ENCODE measurements around the gene LSM3. TPM values are rescaled to one million over a fixed set of nuclear protein-coding genes. Genes with fewer than 3 reads are reported as not detected.

The LSM3 gene
- total RNA-seq, 2 experiments from 2014 or later: 12.4 to 21.9 TPM

- no peaks in the 10 kb centered on the region for H4K20me1 ChIP-seq (ENCODE audit: insufficient read depth, low read length)
- no peak overlapping the region for H3K4me3 ChIP-seq (ENCODE audit: low read depth, low read length, poor library complexity, severe bottlenecking)
- TF ChIP-seq EZH2phosphoT487 (IDR thresholded peaks at IDR 0.05; ENCODE audit: borderline replicate concordance, low read depth, low read length) (no peak), CTCF (conservative IDR thresholded peaks at IDR 0.05; ENCODE audit: low read length) (no peak)
- H3K4me1 ChIP-seq (ENCODE audit: insufficient read depth, low read length, poor library complexity, severe bottlenecking): no peaks in the 10 kb centered on the region
- no TSS peak for BruUV-seq (replicated peaks)
- intact Hi-C loops (cut with micrococcal nuclease; ENCODE audit: unreplicated experiment): no loop called here
- H3K4me2 ChIP-seq (ENCODE audit: low read length): no peak overlapping the region
- DNase-seq (ENCODE audit: low spot score): no peak
- H3K9me2 ChIP-seq (ENCODE audit: insufficient read depth, low read length): no peaks in the 10 kb centered on the region
- H3K36me3 ChIP-seq (ENCODE audit: insufficient read depth, low read length): no peaks in the 10 kb centered on the region
- POLR2A ChIA-PET: interaction anchor here (0.7 to 1.0 kb wide), 2 partner anchors 28 to 29 kb away, joined by 3 read pairs; no protein-coding TSS in a partner anchor
- no peaks in the 10 kb centered on the region for H3K79me2 ChIP-seq (ENCODE audit: insufficient read depth, low read depth, low read length)
- H2AFZ ChIP-seq (ENCODE audit: low read length): no peak overlapping the region
- CTCF ChIA-PET (ENCODE audit: unreplicated experiment): no interaction called here
- no peak overlapping the region for H3K27ac ChIP-seq (ENCODE audit: low read depth, low read length, poor library complexity, severe bottlenecking)
- no peaks in the 10 kb centered on the region for H3K9me3 ChIP-seq (ENCODE audit: low read length)
Observed at GRCh38 chr3:14242490-14243311, 64.1 kb downstream of the LSM3 start.

DNA sequence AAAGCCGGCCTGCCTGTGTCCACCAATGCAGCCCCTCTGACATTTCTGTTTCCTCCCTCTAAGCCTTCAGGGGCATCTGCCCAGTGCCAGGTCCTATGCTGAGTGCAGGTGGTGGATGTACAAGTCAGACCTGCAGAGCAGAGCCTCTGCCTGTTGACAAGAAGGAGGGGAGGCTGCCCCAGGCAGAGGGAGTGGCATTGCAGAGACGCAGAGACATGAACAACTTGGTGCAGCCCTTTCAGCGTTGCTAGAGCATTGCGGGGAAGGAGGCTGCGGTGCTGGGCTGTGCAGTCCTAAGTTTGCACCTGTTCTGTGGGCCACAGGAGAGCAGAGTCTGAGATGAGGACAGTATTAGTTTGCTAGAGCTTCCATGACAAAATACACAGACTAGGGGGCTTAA is 65.2 kb downstream of the LSM3 start:
- BruUV-seq (replicated peaks): no TSS peak
- intact Hi-C loops (cut with micrococcal nuclease; ENCODE audit: unreplicated experiment): no loop called here
- Histone ChIP-seq H3K79me2 (ENCODE audit: insufficient read depth, low read depth, low read length) (no peaks in the 10 kb centered on the region), H3K27ac (ENCODE audit: low read depth, low read length, poor library complexity, severe bottlenecking) (no peak overlapping the region), H3K4me3 (ENCODE audit: low read depth, low read length, poor library complexity, severe bottlenecking) (no peak overlapping the region), H4K20me1 (ENCODE audit: insufficient read depth, low read length) (no peaks in the 10 kb centered on the region), H3K9me3 (ENCODE audit: low read length) (no peaks in the 10 kb centered on the region), H2AFZ (ENCODE audit: low read length) (no peak overlapping the region), H3K4me2 (ENCODE audit: low read length) (no peak overlapping the region), H3K4me1 (ENCODE audit: insufficient read depth, low read length, poor library complexity, severe bottlenecking) (no peaks in the 10 kb centered on the region), H3K9me2 (ENCODE audit: insufficient read depth, low read length) (no peaks in the 10 kb centered on the region), H3K36me3 (ENCODE audit: insufficient read depth, low read length) (no peaks in the 10 kb centered on the region)
- ChIA-PET CTCF (ENCODE audit: unreplicated experiment) (no interaction called here), POLR2A (interaction anchor here (0.7 kb wide), 1 partner anchor 91 kb away, joined by 3 read pairs; no protein-coding TSS in a partner anchor)
- TF ChIP-seq EZH2phosphoT487 (IDR thresholded peaks at IDR 0.05; ENCODE audit: borderline replicate concordance, low read depth, low read length) (no peak), CTCF (conservative IDR thresholded peaks at IDR 0.05; ENCODE audit: low read length) (no peak)
- no peak for DNase-seq (ENCODE audit: low spot score)
